Stimulated activated CD8-positive, alpha-beta memory T cell treated with anti-CD3 and anti-CD28 coated beads, Interleukin-4, amount 100 ng/mL, for 4 hours (primary cell): ENCODE measurements around the gene ADCY6.
"Not testable (repeated sequence)": the region's sequence is repeated elsewhere in the genome, so short reads cannot be mapped to it uniquely, and the experiment has no call there.

Experiments used
- DNase-seq, 2 donors: peaks; one replicate each; pipeline ENCODE4 v3.0.0-alpha.2; 2020; ENCODE audit warnings: low read depth in 2 of 2, low spot score in 1 of 2

The ADCY6 gene

GRCh38 chr12:48764521-48764920 is 24.4 kb downstream of the ADCY6 start:
- no peak for DNase-seq

DNA sequence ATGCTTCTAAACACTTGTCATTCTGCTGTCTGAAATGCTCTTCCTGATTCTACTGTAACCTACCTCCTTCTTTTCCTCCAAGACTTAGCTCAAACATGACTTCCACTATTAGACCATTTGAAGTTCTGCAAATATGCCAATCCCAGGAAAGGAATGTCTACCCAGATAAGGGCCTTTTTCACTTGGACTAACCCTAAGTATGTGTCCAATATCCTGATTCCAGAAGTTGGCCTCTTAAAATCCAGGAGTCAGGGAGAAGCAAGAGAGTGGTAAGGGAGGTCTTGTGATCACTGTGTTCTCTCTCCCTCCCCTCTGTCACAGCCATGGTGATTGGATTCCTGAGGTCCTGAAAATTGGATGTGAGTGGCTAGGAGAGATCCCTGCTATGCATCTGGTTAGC is 30.2 kb downstream of the ADCY6 start:
- no peak for DNase-seq

- no peak for DNase-seq
Observed at GRCh38 chr12:48758186-48758585, 30.7 kb downstream of the ADCY6 start.

- DNase-seq, result no peak
Observed at GRCh38 chr12:48750769-48751356, 38.0 kb downstream of the ADCY6 start.

DNA sequence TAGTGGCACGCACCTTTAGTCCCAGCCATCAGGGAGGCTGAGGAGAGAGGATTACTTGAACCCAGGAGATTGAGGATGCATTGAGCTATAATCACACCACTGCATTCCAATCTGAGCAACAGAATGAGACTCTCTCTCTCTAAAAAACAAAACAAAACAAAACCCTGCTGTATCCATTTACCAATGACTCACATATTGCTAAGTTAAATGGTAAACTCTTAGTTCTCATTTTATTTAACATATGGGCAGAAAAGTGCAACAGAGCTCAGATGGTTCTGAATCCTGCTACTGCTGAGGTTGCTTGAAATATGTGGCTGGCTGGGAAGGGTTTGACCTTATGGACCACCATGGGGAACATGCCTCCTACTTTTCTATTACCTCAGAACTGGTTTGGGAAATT is 38.7 kb downstream of the ADCY6 start:
- DNase-seq, result no peak

DNA sequence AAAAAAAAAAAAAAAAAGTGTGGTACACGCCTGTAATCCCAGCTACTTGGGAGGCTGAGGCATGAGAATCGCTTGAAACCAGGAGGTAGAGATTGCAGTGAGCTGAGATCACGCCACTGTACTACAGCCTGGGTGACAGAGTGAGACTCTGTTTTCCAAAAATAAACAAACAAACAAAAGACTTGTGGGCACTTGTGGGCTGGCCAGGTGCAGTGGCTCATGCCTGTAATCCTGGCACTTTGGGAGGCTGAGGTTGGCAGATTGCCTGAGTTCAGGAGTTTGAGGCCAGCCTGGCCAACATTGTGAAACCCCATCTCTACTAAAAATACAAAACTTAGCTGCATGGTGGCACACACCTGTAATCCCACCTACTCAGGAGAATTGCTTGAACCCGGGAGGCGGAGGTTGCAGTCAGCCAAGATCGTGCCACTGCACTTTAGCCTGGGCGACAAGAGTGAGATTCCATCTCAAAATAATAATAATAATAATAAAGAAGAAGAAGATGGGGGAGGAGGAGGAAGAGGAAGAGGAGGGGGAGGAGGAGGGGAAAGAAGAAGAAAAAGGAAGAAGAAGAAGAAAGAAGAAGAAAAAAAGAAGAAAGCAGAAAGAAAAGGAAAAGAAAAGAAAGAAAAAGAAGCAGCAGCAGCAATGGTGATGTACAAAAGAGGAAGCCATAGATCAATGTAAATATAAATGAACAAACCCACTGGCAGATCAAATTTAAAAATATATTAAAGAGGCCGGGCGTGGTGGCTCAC is 44.5 kb downstream of the ADCY6 start:
- DNase-seq, result no peak

- DNase-seq, result no peak
Observed at GRCh38 chr12:48739618-48740269, 49.1 kb downstream of the ADCY6 start.

- no peak for DNase-seq
Observed at GRCh38 chr12:48736456-48736855, 52.4 kb downstream of the ADCY6 start.

GRCh38 chr12:48728807-48729206 is 60.1 kb downstream of the ADCY6 start:
- DNase-seq, result no peak

GRCh38 chr12:48720737-48721136 is 68.2 kb downstream of the ADCY6 start:
- DNase-seq, result not testable (repeated sequence)

DNA sequence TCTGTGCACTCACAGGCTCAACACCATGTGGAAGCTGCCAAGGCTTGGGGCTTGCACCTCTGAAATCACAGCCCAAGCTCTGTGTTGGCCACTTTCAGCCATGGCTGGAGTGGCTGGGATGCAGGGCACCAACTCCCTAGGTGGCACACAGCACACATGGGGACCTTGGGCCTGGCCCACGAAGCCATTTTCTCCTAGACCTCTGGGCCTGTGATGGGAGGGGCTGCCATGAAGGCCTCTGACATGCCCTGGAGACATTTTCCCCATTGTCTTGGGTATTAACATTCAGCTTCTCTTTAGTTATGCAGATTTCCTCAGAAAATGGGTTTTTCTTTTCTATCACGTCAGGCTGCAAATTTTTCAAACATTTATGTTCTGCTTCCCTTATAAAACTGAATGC is 68.7 kb downstream of the ADCY6 start:
- DNase-seq, result not testable (repeated sequence)

DNA sequence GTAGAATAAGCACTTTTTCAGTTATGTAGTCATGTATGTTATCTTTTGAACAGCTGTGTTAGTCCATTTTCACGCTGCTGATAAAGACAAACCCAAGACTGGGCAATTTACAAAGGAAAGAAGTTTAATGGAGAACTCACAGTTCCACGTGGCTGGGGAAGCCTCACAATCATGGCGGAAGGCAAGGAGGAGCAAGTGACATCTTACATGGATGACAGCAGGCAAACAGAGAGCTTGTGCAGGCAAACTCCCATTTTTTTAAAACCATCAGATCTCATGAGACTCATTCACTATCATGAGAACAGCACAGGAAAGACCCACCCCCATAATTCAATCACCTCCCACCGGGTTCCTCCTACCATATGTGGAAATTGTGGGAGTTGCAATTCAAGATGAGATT is 69.9 kb downstream of the ADCY6 start:
- DNase-seq, result not testable (repeated sequence)

- no peak for DNase-seq
Observed at GRCh38 chr12:48717252-48717695, 71.6 kb downstream of the ADCY6 start.

GRCh38 chr12:48716493-48717251 is 72.2 kb downstream of the ADCY6 start, which contains the start of gene CCNT1:
Gene CCNT1, minus strand, starts transcription at chr12:48716707. Its CDS starts 32 bp downstream, at chr12:48716675.
- DNase-seq, result peak; percentile 99
